GM23338 (cell line): Measurements from ENCODE around the gene OLFML2A. TPM values are rescaled to one million over a fixed set of nuclear protein-coding genes. Genes with fewer than 3 reads are reported as not detected.
A peak's percentile ranks its signal among the peaks of the same experiment; 100 is the strongest.

ENCODE experiments used
- ATAC-seq: fragments of 200-7000 bp; cut with Tn5 transposase; 3 replicates; pipeline ENCODE4 v1.9.1; 2020
- DNase-seq: peaks from one replicate; pipeline ENCODE4 v3.0.0-alpha.2; 2015; ENCODE audit warnings: low spot score
- H2AFZ ChIP-seq: fragments of 200-600 bp; sonication (generic); 2 replicates; pipeline ENCODE4 v1.8.0; 2016; ENCODE audit warnings: antibody characterized with exemption, mild to moderate bottlenecking, moderate library complexity
- H3F3A ChIP-seq: fragments of 200-600 bp; sonication (generic); replicated peaks from 2 replicates; pipeline ENCODE4 v1.8.0; 2017; ENCODE audit warnings: antibody characterized with exemption, mixed run types, low read depth
- H3K27ac ChIP-seq: fragments of 200-600 bp; sonication (generic); 2 replicates; pipeline ENCODE4 v1.6.1; 2016; ENCODE audit warnings: low read depth
- H3K27me3 ChIP-seq: fragments of 200-600 bp; sonication (generic); 2 replicates; pipeline ENCODE4 v1.8.0; 2016; ENCODE audit warnings: mild to moderate bottlenecking, mixed run types, moderate library complexity; ENCODE audit not compliant: insufficient read depth
- H3K36me3 ChIP-seq: fragments of 200-600 bp; sonication (generic); 2 replicates; pipeline ENCODE4 v1.8.0; 2016; ENCODE audit warnings: mild to moderate bottlenecking; ENCODE audit not compliant: insufficient read depth
- H3K4me1 ChIP-seq: fragments of 200-600 bp; sonication (generic); 2 replicates; pipeline ENCODE4 v1.8.0; 2016; ENCODE audit warnings: mild to moderate bottlenecking, moderate library complexity; ENCODE audit not compliant: insufficient read depth
- H3K4me2 ChIP-seq: fragments of 200-600 bp; sonication (generic); 2 replicates; pipeline ENCODE4 v1.7.1; 2017; ENCODE audit warnings: mixed run types
- H3K4me3 ChIP-seq: fragments of 200-600 bp; sonication (generic); 2 replicates; pipeline ENCODE4 v1.6.1; 2016; ENCODE audit warnings: mixed run types
- H3K79me2 ChIP-seq: fragments of 200-600 bp; sonication (generic); replicated peaks from 2 replicates; pipeline ENCODE4 v1.8.0; 2017; ENCODE audit warnings: mild to moderate bottlenecking; ENCODE audit not compliant: insufficient read depth
- H3K9me2 ChIP-seq: fragments of 200-600 bp; sonication (generic); 2 replicates; pipeline ENCODE4 v1.8.0; 2017; ENCODE audit not compliant: insufficient read depth
- H4K20me1 ChIP-seq: fragments of 200-600 bp; sonication (generic); replicated peaks from 2 replicates; pipeline ENCODE4 v1.8.0; 2017; ENCODE audit warnings: mild to moderate bottlenecking; ENCODE audit not compliant: insufficient read depth
- H3K27ac Mint-ChIP-seq: 2 replicates; pipeline ENCODE4 v1.8.0; 2020; ENCODE audit warnings: inconsistent platforms, mild to moderate bottlenecking, moderate library complexity, mixed read lengths
- H3K27me3 Mint-ChIP-seq: 3 replicates; pipeline ENCODE4 v1.8.0; 2022; ENCODE audit warnings: low read depth, mild to moderate bottlenecking, moderate library complexity, mixed read lengths, inconsistent platforms; ENCODE audit not compliant: insufficient read depth, poor library complexity
- H3K36me3 Mint-ChIP-seq: 3 replicates; pipeline ENCODE4 v1.8.0; 2021; ENCODE audit warnings: low read depth, mild to moderate bottlenecking, inconsistent platforms, moderate library complexity, mixed read lengths
- H3K4me1 Mint-ChIP-seq: 3 replicates; pipeline ENCODE4 v1.8.0; 2020; ENCODE audit warnings: mild to moderate bottlenecking, inconsistent platforms, mixed read lengths
- H3K4me3 Mint-ChIP-seq: 3 replicates; pipeline ENCODE4 v1.8.0; 2021; ENCODE audit warnings: moderate library complexity, mild to moderate bottlenecking, inconsistent platforms, mixed read lengths
- H3K9me3 Mint-ChIP-seq: 3 replicates; pipeline ENCODE4 v1.8.0; 2020; ENCODE audit warnings: moderate library complexity, mild to moderate bottlenecking, inconsistent platforms, mixed read lengths
- EZH2 ChIP-seq: fragments of 200-600 bp; sonication (generic); IDR thresholded peaks from one replicate; pipeline ENCODE4 v1.8.0; 2017; ENCODE audit warnings: antibody characterized with exemption, mild to moderate bottlenecking, low read depth; ENCODE audit not compliant: unreplicated experiment
- EZH2phosphoT487 ChIP-seq: fragments of 200-600 bp; sonication (generic); IDR thresholded peaks from one replicate; pipeline ENCODE4 v1.8.1; 2018; ENCODE audit warnings: antibody characterized with exemption; ENCODE audit not compliant: unreplicated experiment
- JUNB ChIP-seq: IDR thresholded peaks from one replicate; pipeline ENCODE4 v1.6.1; 2016; ENCODE audit warnings: antibody characterized with exemption; ENCODE audit not compliant: unreplicated experiment
- NANOG ChIP-seq: IDR thresholded peaks from 2 replicates; pipeline ENCODE4 v1.6.1; 2016; ENCODE audit warnings: antibody characterized with exemption, borderline replicate concordance
- POLR2AphosphoS5 ChIP-seq: IDR thresholded peaks from 2 replicates; pipeline ENCODE4 v1.6.1; 2016; ENCODE audit warnings: antibody characterized with exemption, low read depth
- ZNF114 ChIP-seq: fragments of 250-450 bp; sonication (Bioruptor Pico); IDR thresholded peaks from 2 replicates; pipeline ENCODE4 v1.5.0; 2020; ENCODE audit warnings: mild to moderate bottlenecking, moderate library complexity
- ZNF331 ChIP-seq: fragments of 250-450 bp; sonication (Bioruptor Pico); IDR thresholded peaks from 2 replicates; pipeline ENCODE4 v1.5.0; 2020; ENCODE audit warnings: low read depth, mild to moderate bottlenecking, moderate library complexity
- polyA plus RNA-seq: library from polyadenylated mRNA; unstranded; fragments of >200 nt; fragmentation: Nextera tagmentation; extraction: Ambion mirVana; gene quantifications from 2 replicates; pipeline ENCODE4 v1.2.1, GENCODE V29; 2016
- total RNA-seq: library from RNA; depleted of rRNA; stranded (reverse); fragments of >200 nt; shearing (Covaris generic); gene quantifications from 2 replicates; pipeline ENCODE4 v1.2.3, GENCODE V29; 2014
- TF ChIP-seq, protein P1 (sequence below): fragments of 250-450 bp; sonication (Bioruptor Pico); IDR thresholded peaks from 2 replicates; pipeline ENCODE4 v1.5.0; 2020; ENCODE audit warnings: mild to moderate bottlenecking, moderate library complexity
- TF ChIP-seq, protein P2 (sequence below), 2 experiments: fragments of 200-600 bp in 1 of 2; sonication (generic) in 1 of 2; conservative IDR thresholded peaks; 2 replicates each; pipeline versions ENCODE4 v1.5.1 to v1.6.1; 2016 to 2017; ENCODE audit warnings: antibody characterized with exemption in 2 of 2, low read depth in 2 of 2, mild to moderate bottlenecking in 2 of 2, moderate library complexity in 1 of 2

Gene OLFML2A
- total and polyA plus RNA-seq, 2 experiments from 2014 or later = 1.1 to 6.7 TPM

DNA sequence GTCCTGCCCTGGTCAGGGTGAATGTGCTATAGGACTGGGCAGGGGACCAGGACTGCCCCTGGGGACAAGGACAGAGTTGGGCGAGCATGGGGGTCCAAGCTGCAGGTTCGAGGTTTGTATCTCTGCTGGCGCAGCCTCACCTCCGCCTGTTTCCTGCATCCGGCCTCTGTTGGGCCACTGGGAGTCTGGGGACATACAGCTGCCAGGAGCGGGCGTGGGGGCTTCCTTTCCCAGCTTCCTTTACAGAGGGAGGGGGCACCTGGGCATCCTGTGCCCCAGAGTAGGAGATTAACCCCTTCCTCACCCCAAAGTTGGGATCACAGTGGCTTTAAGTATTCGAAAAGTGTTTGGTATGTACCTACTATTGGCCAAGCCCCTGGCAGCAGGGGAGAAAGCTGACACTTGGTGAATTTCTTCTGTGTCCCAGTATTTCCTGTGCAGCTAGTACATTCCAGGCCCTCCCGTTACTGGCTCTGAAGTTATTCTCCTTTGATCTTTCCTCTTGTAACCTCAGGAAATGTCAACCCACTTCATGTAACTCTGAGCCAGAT lies 19.0 kb downstream of the OLFML2A start:
- no peaks in the 10 kb centered on the region for H4K20me1 ChIP-seq
- Mint-ChIP-seq H3K27ac (no peak overlapping the region), H3K36me3 (no peaks in the 10 kb centered on the region), H3K4me1 (peaks cover 6% of the 10 kb centered on the region; the same call in 1 of the 3 replicates), H3K27me3 (peaks cover 4% of the 10 kb centered on the region), H3K9me3 (no peaks in the 10 kb centered on the region), H3K4me3 (no peak overlapping the region)
- H3K27ac ChIP-seq = 0 out of 2 replicates have a peak overlapping the region, but pooled peaks have one; percentile 3
- no peaks in the 10 kb centered on the region for H3F3A ChIP-seq
- H3K27me3 ChIP-seq = no peaks in the 10 kb centered on the region
- DNase-seq (peak; percentile 30), ATAC-seq (no peak)
- TF ChIP-seq JUNB (no peak), ZNF114 (CRISPR knock-in tag) (no peak), EZH2phosphoT487 (no peak), POLR2AphosphoS5 (no peak), NANOG (no peak), EZH2 (no peak), ZNF331 (CRISPR knock-in tag) (no peak)
- TF ChIP-seq, protein P1, sequence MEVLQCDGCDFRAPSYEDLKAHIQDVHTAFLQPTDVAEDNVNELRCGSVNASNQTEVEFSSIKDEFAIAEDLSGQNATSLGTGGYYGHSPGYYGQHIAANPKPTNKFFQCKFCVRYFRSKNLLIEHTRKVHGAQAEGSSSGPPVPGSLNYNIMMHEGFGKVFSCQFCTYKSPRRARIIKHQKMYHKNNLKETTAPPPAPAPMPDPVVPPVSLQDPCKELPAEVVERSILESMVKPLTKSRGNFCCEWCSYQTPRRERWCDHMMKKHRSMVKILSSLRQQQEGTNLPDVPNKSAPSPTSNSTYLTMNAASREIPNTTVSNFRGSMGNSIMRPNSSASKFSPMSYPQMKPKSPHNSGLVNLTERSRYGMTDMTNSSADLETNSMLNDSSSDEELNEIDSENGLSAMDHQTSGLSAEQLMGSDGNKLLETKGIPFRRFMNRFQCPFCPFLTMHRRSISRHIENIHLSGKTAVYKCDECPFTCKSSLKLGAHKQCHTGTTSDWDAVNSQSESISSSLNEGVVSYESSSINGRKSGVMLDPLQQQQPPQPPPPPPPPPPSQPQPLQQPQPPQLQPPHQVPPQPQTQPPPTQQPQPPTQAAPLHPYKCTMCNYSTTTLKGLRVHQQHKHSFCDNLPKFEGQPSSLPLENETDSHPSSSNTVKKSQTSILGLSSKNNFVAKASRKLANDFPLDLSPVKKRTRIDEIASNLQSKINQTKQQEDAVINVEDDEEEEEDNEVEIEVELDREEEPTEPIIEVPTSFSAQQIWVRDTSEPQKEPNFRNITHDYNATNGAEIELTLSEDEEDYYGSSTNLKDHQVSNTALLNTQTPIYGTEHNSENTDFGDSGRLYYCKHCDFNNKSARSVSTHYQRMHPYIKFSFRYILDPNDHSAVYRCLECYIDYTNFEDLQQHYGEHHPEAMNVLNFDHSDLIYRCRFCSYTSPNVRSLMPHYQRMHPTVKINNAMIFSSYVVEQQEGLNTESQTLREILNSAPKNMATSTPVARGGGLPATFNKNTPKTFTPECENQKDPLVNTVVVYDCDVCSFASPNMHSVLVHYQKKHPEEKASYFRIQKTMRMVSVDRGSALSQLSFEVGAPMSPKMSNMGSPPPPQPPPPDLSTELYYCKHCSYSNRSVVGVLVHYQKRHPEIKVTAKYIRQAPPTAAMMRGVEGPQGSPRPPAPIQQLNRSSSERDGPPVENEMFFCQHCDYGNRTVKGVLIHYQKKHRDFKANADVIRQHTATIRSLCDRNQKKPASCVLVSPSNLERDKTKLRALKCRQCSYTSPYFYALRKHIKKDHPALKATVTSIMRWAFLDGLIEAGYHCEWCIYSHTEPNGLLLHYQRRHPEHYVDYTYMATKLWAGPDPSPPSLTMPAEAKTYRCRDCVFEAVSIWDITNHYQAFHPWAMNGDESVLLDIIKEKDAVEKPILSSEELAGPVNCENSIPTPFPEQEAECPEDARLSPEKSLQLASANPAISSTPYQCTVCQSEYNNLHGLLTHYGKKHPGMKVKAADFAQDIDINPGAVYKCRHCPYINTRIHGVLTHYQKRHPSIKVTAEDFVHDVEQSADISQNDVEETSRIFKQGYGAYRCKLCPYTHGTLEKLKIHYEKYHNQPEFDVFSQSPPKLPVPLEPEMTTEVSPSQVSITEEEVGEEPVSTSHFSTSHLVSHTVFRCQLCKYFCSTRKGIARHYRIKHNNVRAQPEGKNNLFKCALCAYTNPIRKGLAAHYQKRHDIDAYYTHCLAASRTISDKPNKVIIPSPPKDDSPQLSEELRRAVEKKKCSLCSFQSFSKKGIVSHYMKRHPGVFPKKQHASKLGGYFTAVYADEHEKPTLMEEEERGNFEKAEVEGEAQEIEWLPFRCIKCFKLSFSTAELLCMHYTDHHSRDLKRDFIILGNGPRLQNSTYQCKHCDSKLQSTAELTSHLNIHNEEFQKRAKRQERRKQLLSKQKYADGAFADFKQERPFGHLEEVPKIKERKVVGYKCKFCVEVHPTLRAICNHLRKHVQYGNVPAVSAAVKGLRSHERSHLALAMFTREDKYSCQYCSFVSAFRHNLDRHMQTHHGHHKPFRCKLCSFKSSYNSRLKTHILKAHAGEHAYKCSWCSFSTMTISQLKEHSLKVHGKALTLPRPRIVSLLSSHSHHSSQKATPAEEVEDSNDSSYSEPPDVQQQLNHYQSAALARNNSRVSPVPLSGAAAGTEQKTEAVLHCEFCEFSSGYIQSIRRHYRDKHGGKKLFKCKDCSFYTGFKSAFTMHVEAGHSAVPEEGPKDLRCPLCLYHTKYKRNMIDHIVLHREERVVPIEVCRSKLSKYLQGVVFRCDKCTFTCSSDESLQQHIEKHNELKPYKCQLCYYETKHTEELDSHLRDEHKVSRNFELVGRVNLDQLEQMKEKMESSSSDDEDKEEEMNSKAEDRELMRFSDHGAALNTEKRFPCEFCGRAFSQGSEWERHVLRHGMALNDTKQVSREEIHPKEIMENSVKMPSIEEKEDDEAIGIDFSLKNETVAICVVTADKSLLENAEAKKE (CRISPR knock-in tag) = no peak
- TF ChIP-seq, protein P2, sequence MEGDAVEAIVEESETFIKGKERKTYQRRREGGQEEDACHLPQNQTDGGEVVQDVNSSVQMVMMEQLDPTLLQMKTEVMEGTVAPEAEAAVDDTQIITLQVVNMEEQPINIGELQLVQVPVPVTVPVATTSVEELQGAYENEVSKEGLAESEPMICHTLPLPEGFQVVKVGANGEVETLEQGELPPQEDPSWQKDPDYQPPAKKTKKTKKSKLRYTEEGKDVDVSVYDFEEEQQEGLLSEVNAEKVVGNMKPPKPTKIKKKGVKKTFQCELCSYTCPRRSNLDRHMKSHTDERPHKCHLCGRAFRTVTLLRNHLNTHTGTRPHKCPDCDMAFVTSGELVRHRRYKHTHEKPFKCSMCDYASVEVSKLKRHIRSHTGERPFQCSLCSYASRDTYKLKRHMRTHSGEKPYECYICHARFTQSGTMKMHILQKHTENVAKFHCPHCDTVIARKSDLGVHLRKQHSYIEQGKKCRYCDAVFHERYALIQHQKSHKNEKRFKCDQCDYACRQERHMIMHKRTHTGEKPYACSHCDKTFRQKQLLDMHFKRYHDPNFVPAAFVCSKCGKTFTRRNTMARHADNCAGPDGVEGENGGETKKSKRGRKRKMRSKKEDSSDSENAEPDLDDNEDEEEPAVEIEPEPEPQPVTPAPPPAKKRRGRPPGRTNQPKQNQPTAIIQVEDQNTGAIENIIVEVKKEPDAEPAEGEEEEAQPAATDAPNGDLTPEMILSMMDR (conservative IDR thresholded peaks at IDR 0.05; ENCODE audit: low read depth in 2 of 2) = no peak
- no peaks in the 10 kb centered on the region for H3K4me1 ChIP-seq
- no peaks in the 10 kb centered on the region for H3K36me3 ChIP-seq
- H3K79me2 ChIP-seq = no peaks in the 10 kb centered on the region
- H3K4me2 ChIP-seq = no peak overlapping the region
- H3K9me2 ChIP-seq = no peaks in the 10 kb centered on the region
- no peak overlapping the region for H3K4me3 ChIP-seq
- no peak overlapping the region for H2AFZ ChIP-seq
